Activated CD8-positive, alpha-beta memory T cell treated with anti-CD3 and anti-CD28 coated beads for 1 hour (primary cell): ENCODE results near the gene PLD6.
"Not testable (repeated sequence)": the region's sequence is repeated elsewhere in the genome, so short reads cannot be mapped to it uniquely, and the experiment has no call there.

Source experiments
- DNase-seq, 2 donors: peaks; one replicate each; pipeline ENCODE4 v3.0.0-alpha.2; 2020; ENCODE audit warnings: low read depth in 1 of 2; ENCODE audit errors: extremely low read depth in 1 of 2

The PLD6 gene

DNA sequence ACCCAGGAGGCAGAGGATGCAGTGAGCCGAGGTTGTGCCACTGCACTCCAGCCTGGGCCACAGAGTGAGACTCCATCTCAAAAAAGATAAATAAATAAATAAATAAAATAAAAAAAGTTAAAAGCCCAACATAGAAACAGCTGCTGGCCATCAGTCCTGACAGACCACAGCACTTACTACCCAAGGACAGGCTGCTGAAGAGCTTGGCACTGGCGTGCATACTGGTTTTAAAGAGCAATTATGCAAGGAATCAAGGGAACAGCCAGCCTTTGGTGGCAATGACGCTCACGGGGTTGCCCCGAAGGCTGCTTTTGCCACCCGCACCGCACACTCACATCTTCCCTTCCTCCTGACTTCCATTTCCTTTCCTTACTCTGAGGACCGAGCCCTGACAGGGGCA lies 4.2 kb downstream of the PLD6 start:
- no peak for DNase-seq

DNA sequence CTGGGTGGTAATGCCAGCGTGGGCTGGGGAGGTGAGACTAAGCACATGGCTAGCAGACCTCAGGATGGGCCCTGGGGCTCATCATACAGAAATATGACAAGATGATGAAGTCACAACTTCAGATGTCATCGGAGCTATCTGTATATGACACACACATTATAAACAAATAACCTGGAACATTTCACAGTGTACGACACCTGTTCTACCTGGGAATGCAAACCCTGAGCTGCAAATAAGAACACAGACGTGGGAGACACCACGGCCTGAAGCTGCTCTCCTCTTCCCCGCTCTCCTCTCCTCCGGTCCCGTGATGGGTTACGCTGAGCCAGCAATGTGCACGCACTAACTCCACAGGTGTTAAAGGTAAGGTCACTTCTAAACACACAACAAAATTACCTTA lies 4.9 kb downstream of the PLD6 start:
- no peak for DNase-seq

DNA sequence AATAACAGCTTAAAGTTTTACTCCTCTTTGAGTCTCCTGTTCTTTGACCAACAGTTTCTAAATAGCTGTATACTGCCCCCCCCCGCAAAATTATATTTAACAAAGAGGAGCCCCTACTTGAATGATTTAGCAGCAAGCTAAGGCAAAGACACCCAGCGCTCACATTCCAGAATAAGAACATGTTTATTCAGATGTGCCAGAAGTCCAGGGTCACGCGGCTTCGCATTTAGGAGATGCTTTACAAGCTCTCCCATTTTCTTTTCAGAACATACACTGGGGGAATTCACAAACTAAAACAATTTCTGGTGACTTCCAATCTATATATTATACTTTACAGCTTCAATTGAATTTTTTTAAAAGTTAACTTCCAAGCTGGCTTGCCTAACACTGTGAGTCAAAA lies 5.3 kb downstream of the PLD6 start:
- no peak for DNase-seq

DNA sequence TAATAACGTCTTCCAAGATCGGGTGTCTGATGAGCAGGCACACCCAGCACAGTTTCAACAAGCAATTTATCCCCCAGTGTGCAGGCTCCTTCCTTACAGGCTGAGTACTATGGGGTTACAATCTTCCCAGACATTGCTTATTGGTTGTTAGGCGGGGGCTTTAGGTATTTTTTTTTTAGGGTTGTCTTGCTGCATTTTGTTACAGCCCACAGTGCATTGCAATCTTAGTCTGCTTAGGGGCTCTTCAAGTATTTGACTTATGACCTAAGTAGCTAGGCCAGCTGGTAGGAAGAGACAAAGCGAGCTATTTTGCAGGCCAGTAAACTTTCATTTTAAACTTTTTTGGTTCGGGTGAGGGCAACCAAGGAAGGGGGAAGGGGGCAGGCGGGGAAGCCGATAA lies 5.8 kb downstream of the PLD6 start:
- no peak for DNase-seq

DNA sequence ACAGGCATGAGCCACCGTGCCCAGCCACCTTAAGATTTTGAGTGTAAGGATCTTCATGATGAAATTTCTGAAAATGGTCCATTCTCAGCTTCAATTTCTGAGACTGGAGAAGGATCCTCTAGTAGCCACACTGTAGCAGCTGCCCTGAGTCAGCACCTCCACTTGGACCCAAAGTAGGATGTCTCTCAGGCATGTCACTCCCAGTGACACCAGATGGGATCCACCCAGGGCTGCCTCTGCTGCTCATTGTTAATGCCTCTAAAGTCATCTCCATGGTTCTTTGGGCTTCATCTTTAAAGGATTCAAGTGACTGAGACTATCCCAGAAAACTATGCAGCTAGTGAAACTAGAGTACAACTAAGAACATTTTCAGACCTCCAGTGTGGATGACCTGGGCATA lies 7.9 kb downstream of the PLD6 start:
- DNase-seq = no peak

DNA sequence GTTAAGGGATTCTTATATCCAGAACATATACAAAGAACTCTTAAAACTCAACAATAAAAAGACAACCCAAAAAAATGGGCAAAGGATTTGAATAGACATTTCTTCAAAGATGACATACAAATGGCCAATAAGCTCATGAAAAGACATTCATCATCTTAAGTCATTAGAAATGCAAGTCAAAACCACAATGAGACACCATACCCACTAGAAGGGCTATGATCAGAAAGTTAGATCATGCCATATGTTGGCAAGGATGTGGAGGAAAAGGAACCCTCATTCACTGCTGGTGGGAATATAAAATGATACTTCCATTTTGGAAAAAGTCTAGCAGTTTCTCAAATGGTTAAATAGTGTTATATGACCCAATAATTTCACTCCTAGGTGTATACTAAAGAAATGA lies 9.4 kb downstream of the PLD6 start:
- no peak for DNase-seq

DNA sequence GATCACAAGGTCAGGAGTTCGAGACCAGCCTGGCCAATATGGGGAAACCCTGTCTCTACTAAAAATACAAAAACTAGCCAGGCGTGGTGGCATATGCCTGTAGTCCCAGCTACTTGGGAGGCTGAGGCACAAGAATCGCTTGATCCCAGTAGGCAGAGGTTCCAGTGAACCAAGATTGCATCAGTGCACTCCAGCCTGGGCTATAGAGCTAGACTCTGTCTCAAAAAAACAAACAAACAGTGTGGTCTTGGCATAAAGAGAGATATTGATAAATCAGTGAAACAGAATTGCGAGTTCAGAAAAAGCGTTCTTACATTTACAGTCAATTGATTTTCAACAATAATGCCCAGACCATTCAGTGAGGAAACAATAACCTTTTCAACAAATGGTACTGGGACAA lies 10.7 kb downstream of the PLD6 start:
- not testable (repeated sequence) for DNase-seq

DNA sequence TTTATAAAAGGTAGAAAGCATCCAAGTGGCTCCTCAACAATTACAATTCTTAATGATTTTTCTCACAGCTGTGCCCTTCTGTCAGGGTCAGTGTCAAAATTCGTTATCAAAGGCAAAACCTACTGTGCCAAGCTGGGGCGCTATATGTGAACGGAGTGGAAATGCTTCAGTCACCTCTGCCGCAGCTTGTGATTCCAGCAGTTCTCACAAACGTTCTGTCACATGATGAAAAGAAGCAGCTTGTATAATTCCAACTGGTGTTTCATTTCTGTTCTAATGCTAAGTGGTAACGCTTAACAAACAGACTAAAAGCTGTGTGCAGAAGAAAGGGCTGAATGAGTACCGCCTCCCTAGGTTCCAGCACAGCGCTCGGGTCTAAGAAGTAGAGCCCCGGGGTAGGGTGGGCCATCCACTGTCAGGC lies 14.2 kb downstream of the PLD6 start:
- DNase-seq = no peak

DNA sequence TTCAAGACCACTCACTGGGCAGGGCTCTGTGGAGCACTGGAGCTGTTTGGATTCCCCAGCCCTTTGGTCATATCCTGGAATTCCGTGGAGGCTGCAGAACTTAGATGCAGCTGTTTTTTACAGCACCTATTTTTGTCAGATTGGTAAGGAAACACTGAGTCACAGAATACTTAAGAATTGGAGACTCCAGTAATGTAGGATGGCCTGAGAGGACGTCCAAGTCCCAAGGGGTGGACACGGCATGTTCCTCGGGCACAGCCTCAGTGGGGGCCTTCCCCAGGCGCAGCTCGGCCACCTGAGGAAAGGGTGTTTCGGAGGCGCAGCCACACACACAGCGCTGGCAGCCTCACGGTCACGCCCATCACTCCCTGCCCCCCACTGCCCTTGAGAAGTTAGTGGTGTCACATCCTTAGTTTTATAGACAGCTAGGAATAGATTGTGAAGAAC lies 14.8 kb downstream of the PLD6 start:
- no peak for DNase-seq

DNA sequence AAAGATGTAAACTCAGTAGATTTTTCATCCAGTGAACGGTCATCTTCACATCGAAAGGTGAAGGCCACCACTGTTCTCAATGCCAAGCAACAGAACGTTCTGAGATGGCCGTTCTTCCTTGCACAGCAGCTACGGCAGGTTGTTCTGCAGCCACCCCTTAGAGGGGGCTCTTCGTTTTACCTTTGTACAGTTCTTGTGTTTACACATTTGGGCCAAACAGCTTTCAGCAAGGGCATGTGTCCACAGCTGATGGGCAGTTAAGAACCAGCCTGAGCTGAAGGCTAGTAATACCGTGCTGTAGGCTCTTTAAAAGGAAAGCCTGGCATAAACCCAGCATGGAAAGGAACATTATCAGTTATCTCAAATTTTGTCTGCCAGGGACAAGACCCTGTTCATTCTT lies 15.9 kb downstream of the PLD6 start:
- no peak for DNase-seq

DNA sequence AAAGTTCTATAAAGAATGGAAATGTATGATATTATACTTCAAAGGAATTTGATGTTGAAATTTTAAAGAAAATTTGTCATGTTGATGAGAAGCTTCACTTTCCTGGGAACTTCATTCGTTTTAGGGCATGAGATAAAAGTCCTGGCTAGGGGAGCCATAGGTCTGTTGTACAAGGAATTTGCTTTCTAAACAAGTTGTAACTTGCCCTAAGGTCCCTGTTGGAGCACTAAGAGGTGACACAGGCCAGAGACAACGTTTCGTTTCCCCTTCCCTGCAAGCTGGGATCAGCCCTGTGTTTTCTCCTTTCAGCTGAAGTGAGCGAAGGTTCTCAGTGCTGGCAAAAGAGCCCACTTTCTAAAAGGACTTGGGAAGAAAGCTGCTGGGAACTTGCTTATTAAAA lies 16.6 kb downstream of the PLD6 start:
- DNase-seq = no peak

DNA sequence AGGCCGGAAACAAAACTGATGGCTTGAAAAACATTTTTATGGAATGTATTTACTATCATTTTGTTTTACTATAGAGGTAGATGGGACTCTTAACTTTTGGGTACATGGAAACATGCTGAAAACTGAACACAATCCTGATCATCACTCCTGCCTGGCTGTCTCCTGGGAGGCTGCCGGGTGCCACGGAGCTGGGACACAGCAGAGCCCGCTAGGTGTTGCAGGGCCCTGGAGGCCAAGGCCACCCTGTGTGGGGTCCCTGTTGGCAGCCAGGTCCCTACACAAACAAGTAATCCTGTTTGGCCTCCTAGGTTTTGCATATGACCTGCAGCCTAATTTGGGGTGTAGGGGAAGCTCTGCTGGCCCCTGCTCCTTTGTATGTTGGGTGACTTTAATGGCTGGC lies 17.5 kb downstream of the PLD6 start:
- no peak for DNase-seq

DNA sequence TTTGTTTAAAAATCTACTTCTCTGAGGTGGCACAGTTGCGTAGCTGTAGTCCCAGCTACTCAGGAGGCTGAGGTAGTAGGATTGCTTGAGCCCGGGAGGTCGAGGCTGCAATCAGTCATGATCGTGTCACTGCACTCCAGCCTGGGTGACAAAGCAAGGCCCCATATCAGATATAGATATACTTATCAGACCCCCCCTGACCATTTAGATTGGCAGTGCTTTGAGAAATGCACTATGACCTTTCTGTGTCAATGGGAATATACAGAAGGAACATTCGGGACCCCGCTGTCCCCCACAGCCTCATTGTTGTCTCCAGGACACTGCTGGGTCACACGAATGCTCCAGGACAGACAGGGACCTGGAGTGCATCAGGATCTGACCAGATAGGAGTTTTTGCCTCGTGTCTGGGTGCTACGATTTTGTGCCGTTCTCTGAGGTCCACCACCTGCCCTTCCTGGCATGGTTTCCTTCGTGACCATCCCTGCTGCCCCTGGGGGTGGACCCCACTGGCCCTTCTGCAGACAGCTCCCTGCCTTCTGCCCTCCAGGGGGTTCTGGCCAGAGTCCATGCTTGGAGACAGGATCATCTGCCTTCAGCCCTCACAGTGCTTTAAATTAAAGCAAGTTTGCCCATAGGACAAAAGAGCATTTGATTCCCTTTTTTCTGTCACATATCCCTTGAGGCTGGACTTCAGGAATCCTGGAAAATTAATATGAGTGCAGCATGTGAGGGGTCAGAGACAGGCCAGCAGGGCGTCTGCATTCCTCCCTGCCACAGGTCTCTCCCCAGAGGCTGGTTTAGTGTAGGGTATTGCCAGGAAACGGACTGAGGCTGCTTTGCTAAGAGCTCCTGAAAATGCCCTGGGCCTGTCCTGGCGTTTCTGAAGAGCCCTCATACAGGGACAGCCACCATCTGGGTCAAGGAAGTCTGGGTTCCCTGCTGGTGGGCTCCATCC lies 19.3 kb downstream of the PLD6 start:
- no peak for DNase-seq

DNA sequence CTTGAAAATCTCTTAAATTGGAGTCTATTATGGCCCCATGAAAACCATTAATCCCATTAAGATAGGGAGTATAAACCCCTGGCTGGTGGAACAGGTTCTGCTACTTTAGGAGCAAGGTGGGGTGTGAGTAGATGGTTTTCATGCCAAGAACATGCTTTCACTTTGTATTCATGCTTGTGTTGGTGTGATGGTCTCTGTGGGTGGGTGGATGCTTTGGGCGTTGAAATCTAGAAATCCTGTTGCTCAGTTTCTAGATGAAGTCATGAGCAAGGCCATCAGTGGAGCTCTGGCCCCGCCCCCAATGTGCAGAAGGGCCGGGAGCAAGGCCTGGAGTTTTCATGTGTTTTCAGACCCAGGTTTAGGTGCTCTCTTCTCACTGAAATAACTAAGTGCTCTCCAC lies 20.1 kb downstream of the PLD6 start:
- DNase-seq = no peak

DNA sequence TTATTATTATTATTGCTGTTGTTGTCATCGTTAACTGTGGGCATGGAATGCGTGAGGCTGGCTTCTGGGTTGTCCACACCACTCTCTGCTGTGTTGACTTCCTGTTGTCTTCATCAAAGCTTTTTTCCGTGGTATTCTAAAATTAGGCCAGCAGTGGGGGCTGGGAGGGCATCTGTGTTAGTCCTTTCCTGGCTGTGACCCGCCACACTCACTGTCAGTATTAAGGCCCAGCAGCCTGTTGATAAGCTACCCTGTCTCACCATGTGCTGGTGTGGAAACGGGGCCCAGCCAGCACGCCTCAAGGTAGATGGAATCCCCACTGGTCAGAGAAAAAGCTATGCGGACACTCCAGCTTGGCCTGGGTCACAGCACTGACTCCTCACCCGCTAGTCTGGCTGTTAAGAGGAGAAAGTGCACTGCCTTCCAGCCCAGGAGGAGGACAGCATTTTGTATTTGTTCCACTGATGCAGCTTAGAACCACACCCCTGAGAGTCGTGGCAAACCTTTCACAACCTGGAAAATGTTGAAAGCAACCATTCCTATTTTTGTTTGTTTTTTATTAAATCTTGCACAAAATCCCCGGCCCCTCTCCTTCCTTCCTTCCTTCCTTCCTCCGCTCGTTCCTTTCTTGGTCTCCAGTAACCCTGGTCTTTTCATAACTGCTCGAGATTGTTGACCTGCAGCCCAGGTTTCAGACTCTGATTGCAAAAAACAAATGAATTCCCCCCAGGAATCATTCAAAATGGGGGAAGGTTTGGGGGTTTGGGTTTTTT lies 21.0 kb downstream of the PLD6 start:
- DNase-seq = not testable (repeated sequence)

DNA sequence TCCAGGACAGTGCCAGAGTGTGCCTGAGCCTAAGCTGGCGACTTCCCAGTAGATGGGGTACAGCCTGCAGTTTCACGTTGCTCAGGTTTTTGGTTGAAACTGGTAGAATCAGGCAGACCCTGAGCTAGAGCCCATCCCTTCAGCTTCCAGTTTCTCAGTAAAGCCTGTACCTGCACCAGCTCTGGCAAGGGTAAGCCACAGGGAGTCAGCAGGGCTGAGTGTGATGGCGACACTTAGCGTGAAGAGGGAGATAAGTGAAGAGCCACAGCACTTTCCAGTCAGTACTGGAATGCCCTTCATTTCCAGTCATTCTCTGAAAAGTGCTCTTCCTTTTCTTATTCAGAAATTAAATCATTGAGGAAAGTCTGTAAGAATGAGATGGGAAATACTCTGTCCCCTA lies 22.4 kb downstream of the PLD6 start:
- DNase-seq = no peak

DNA sequence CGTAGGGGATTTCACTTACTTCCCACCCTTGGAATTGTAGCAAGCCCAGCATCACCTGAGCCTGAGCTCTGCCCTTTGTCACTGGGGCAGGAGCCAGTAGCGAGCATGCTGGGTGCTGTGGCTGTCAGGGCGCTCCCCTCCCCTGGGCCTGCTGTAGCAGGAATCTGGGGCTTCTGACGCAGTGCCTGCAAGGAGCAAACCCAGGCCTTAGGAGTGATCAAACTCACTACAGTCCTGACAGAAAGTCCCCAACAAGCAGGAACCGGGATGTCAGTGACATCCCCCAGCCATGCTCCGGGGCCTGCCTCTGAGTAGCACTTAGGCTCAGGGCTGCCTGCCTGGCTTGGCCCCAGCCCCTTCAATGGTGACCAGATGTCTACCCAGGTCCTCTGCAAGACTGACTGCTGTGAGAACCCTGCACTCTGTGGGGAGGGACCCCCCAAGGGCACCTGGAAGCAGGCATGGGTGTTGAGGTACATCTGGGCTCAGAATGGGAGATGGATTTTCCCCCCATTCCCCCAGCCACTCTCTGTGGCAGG lies 23.5 kb downstream of the PLD6 start:
- no peak for DNase-seq

DNA sequence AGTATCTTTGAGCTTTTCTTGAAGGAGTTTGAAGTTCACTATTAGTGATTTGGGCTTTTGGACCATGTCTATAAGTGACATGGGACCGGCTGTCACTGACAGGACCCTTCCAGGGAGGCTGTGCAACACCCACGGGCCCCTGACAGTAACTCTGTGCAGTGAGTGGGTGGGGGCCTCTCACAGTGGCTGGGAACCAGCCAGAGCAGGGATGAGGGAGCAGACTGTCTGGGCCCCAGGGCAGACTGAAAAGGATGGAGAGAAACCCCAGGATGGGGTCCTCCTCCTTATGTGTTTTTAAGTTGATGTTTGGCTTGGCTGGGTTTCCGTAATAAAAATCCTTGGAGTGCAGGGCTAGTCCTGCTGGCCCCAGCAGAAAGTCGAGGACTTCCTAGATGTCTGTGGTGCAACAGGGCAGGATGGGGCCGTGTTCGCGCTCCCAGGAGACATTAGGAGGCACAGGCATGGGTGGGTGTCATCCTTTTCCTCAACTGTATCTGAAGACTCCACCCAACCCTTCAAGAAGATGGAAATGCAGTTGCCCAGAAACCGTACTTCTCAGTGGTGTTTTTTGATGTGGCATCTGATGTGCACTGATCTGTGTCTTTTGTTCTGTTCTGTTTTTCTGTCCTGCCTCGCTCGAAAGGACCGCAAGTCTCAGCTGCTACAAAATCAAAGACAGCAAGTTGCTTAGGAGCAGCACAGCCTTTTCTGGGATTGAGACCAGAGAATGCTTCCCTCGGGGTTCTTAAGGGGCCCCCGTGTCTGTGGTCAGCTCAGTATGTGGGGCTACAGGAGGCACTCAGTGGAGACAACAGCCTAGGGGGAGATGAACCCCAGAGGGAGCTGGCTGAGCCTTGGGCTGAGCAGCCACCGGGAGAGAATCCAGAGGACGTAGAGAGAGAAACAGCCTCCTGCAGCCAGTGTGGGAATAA lies 24.2 kb downstream of the PLD6 start:
- DNase-seq = no peak

DNA sequence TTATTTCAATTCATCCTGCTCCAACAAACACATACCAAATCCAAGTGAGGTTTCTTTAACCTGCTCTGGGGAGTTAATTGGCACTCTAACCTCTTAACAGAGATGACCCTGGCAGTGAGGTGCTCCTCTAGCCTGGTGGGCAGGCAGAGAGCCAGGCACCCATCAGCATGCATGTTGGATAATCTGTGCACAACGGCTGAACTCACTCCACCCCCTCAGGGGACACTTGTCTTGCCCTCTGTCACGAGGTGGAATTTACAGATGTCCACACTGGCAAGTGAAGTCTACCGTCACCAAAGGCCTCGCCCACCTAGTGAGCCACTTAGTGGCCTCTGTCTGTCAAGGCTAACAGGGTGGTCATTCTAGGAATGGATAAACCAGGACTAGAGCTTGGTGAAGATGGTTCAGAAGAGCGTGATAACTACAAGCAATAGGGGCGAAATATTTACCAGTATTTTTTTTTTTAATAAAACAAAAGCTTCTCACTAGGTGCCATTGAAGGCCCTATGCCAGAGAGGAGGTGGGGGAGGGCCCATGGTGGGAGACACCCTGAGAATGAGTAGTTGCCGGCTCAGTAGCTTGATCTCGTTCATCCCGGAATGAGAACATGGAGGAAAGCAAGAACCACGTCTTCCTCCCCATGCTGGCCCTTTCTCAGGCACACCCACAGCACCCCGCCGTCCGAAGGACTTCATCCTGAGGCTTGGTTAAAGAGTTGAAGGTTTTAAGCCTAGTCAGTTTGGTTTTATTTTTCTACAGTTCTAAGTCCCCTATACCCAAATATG lies 25.2 kb downstream of the PLD6 start:
- DNase-seq = no peak

DNA sequence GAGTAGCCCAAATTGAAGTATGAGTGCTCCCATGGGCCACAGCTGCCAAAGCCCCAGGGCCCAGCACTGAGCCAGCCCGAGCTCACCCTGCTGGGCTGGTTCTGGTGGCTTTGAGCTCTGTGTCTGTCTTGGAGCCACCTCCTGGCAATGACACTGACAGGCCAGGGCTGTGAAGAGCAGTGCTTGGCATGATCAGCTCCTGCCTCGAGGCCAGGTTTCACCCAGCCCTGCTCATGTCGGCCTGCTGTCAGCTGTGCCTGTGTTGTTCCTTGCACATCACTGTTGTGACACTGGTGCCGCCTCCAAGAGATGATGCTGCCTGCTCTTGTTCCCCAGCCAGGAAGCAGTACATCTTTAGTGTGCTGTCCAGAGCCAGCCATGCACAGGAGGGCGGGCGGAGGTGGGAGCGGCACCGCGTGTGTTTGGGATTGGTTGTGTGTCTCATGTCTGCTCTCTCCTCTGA lies 26.0 kb downstream of the PLD6 start:
- no peak for DNase-seq
